Measurements from ENCODE around the gene BGN. TPM values are rescaled to one million over a fixed set of nuclear protein-coding genes. Genes with fewer than 3 reads are reported as not detected.

Gene BGN
- total RNA-seq (not detected in 2 replicates), polyA plus RNA-seq (not detected in 2 replicates), polyA minus RNA-seq (not detected in 2 replicates)
- 0.28 TPM for total RNA-seq (2013)

DNA sequence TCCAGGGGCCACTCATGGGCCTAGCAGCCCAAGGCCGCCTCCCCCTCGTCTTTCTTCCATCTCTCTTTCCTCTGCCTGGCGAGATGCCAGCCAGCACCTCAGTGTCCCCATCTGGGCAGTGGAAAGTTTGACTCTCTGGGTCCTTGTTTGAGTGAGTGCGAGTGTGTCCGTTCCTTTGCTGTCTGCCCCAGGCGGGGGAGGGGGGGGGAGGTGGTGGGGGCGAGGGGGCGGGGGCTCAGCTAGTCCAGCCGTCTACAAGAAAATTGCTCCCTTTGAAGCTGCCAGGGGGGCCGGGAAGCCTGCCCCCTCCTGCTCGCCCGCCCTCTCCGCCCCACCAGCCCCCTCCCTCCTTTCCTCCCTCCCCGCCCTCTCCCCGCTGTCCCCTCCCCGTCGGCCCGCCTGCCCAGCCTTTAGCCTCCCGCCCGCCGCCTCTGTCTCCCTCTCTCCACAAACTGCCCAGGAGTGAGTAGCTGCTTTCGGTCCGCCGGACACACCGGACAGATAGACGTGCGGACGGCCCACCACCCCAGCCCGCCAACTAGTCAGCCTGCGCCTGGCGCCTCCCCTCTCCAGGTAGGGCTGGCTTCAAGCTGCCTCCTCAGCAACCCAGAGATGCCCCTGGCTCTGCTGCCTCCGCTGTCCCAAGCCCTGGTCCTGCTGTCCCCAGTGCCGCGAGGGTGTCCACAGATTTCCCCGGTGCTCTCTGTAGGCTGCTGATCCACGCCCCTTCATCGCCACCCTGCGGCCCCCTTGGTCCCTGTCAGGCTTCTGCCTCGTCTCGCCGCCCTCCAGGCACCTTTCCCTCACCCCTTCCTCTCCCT is at the start of gene BGN:
TSS of gene BGN (plus strand) at position 440 of the 821 bp plus-strand sequence. CDS start 9,652 bp downstream, outside the sequence.
- Mint-ChIP-seq H3K4me3 (no peak within 1 kb of the TSS), H3K4me1 (no peaks in the 10 kb centered on the region), H3K27ac (no peak within 1 kb of the TSS), H3K27me3 (no peaks in the 10 kb centered on the region), H3K9me3 (ENCODE audit: insufficient read depth) (no peaks in the 10 kb centered on the region)
- DNase-seq, result no peak
- Histone ChIP-seq H3K4me1 (ENCODE audit: control insufficient read depth in 2 of 2, insufficient read depth in 2 of 2, low read length in 2 of 2) (no peaks in the 10 kb centered on the region), H3K27me3 (replicated peaks in 1 of 4; ENCODE audit: control extremely low read depth in 1 of 4, control insufficient read depth in 3 of 4, insufficient read depth in 4 of 4, low read length in 3 of 4) (peaks cover 0 to 11% (median 3%) of the 10 kb centered on the region in 4 experiments), H3K9ac (ENCODE audit: low read length) (no peak within 1 kb of the TSS), H3K36me3 (replicated peaks in 1 of 2; ENCODE audit: control extremely low read depth in 1 of 2, control insufficient read depth in 1 of 2, extremely low read depth in 1 of 2, insufficient read depth in 2 of 2, low read length in 1 of 2) (no peaks in the 10 kb centered on the region), H2AFZ (ENCODE audit: insufficient read depth, low read depth, low read length, poor library complexity, severe bottlenecking) (no peak within 1 kb of the TSS), H3K4me2 (replicated peaks; ENCODE audit: low read depth, low read length, poor library complexity, severe bottlenecking) (no peak within 1 kb of the TSS), H3K9me3 (ENCODE audit: control extremely low read depth in 1 of 3, control insufficient read depth in 2 of 3, insufficient read depth in 1 of 3, low read length in 2 of 3) (no peaks in the 10 kb centered on the region), H3K79me2 (ENCODE audit: control insufficient read depth, insufficient read depth, low read length) (no peaks in the 10 kb centered on the region), H3K4me3 (ENCODE audit: control extremely low read depth in 1 of 5, extremely low read depth in 1 of 5, insufficient read depth in 1 of 5, low read depth in 2 of 5, low read length in 4 of 5) (no peak within 1 kb of the TSS), H3K27ac (ENCODE audit: low read length in 2 of 2) (no peak within 1 kb of the TSS), H4K20me1 (ENCODE audit: control insufficient read depth, insufficient read depth, low read length, poor library complexity, severe bottlenecking) (no peaks in the 10 kb centered on the region)
- no peak for ATAC-seq (ENCODE audit: low read depth)
- CTCF ChIA-PET, result no interaction called here
- POLR2A ChIA-PET, result no interaction called here
- TF ChIP-seq EZH2 (IDR thresholded peaks at IDR 0.05; ENCODE audit: borderline replicate concordance, insufficient read depth, low read depth, low read length, poor library complexity, severe bottlenecking), result no peak
- TF ChIP-seq, protein P1, sequence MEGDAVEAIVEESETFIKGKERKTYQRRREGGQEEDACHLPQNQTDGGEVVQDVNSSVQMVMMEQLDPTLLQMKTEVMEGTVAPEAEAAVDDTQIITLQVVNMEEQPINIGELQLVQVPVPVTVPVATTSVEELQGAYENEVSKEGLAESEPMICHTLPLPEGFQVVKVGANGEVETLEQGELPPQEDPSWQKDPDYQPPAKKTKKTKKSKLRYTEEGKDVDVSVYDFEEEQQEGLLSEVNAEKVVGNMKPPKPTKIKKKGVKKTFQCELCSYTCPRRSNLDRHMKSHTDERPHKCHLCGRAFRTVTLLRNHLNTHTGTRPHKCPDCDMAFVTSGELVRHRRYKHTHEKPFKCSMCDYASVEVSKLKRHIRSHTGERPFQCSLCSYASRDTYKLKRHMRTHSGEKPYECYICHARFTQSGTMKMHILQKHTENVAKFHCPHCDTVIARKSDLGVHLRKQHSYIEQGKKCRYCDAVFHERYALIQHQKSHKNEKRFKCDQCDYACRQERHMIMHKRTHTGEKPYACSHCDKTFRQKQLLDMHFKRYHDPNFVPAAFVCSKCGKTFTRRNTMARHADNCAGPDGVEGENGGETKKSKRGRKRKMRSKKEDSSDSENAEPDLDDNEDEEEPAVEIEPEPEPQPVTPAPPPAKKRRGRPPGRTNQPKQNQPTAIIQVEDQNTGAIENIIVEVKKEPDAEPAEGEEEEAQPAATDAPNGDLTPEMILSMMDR (IDR thresholded peaks at IDR 0.05), result no peak
- WGBS (ENCODE audit: insufficient coverage), result 23% methylated on average over 21 of the region's 41 CpGs
- intact Hi-C loops (cut with micrococcal nuclease), result no loop called here

DNA sequence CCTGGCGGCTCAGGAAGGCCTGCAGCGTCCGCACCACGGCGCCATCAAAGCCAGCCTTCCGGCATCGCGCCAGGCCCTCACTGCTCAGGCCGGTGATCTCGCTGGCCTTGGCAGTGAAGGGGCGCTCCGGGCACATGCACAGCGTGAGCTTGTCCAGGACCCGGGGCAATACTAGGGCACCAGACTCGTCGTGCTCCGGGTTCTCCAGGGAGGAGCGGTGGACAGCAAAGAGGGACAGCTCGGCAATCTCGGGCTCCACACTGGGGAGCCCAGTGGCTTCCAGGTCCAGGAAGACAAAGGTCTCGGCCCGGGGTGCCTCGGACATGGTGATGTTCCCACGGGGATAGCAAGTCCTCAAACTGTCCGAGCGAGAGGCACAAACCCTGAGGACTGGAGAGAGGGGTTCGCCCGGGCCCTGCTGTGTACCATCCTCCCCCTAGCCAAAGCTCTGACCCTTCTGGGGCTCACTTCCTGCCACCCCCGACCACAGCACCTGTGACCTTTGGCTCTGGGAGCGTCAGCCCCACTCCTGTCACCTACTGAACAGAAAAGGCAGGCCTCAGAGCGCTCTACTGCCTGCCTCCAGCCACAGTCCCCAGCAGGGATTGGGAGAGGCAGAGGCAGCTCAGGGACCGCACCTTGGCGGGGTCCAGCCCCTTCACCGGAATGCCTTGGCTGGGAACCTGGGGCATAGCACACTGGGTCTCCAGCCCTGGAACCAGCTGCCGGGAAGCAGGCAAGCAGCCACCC is 49.5 kb upstream of the BGN start:
- H3K27ac Mint-ChIP-seq, result no peak overlapping the region
- H2AFZ ChIP-seq (ENCODE audit: insufficient read depth, low read depth, low read length, poor library complexity, severe bottlenecking), result no peak overlapping the region
- DNase-seq, result no peak
- no peaks in the 10 kb centered on the region for H3K36me3 ChIP-seq (replicated peaks in 1 of 2; ENCODE audit: control extremely low read depth in 1 of 2, control insufficient read depth in 1 of 2, extremely low read depth in 1 of 2, insufficient read depth in 2 of 2, low read length in 1 of 2)
- no peaks in the 10 kb centered on the region for H4K20me1 ChIP-seq (ENCODE audit: control insufficient read depth, insufficient read depth, low read length, poor library complexity, severe bottlenecking)
- H3K27ac ChIP-seq (ENCODE audit: low read length in 2 of 2), result no peak overlapping the region
- no peaks in the 10 kb centered on the region for H3K79me2 ChIP-seq (ENCODE audit: control insufficient read depth, insufficient read depth, low read length)
- H3K27me3 Mint-ChIP-seq, result no peaks in the 10 kb centered on the region
- H3K9ac ChIP-seq (ENCODE audit: low read length), result no peak overlapping the region
- H3K9me3 ChIP-seq (ENCODE audit: control extremely low read depth in 1 of 3, control insufficient read depth in 2 of 3, insufficient read depth in 1 of 3, low read length in 2 of 3), result no peaks in the 10 kb centered on the region
- no peaks in the 10 kb centered on the region for H3K27me3 ChIP-seq (replicated peaks in 1 of 4; ENCODE audit: control extremely low read depth in 1 of 4, control insufficient read depth in 3 of 4, insufficient read depth in 4 of 4, low read length in 3 of 4)
- ChIA-PET CTCF (no interaction called here), POLR2A (no interaction called here)
- ATAC-seq (ENCODE audit: low read depth), result no peak
- H3K4me2 ChIP-seq (replicated peaks; ENCODE audit: low read depth, low read length, poor library complexity, severe bottlenecking), result no peak overlapping the region
- no peaks in the 10 kb centered on the region for H3K4me1 ChIP-seq (ENCODE audit: control insufficient read depth in 2 of 2, insufficient read depth in 2 of 2, low read length in 2 of 2)
- intact Hi-C loops (cut with micrococcal nuclease), result no loop called here
- no peak overlapping the region for H3K4me3 Mint-ChIP-seq
- no peak overlapping the region for H3K4me3 ChIP-seq (ENCODE audit: control extremely low read depth in 1 of 5, extremely low read depth in 1 of 5, insufficient read depth in 1 of 5, low read depth in 2 of 5, low read length in 4 of 5)
- H3K4me1 Mint-ChIP-seq, result no peaks in the 10 kb centered on the region
- WGBS (ENCODE audit: insufficient coverage), result 96% methylated on average over 28 of the region's 35 CpGs
- no peak for TF ChIP-seq EZH2 (IDR thresholded peaks at IDR 0.05; ENCODE audit: borderline replicate concordance, insufficient read depth, low read depth, low read length, poor library complexity, severe bottlenecking)
- TF ChIP-seq, protein P1 (IDR thresholded peaks at IDR 0.05), result no peak
- H3K9me3 Mint-ChIP-seq (ENCODE audit: insufficient read depth), result no peaks in the 10 kb centered on the region
